OCI-LY7 (cell line): ENCODE measurements around the gene GPSM1. TPM values are rescaled to one million over a fixed set of nuclear protein-coding genes. Genes with fewer than 3 reads are reported as not detected.

Experiments used
- BruUV-seq: library from RNA; stranded (reverse); fragments of 400-500 nt; replicated peaks from 2 replicates; lab custom pipeline; 2021; lab: Mats Ljungman, UMichigan
- CTCF ChIA-PET: fragments of 300-600 bp; sonication (Branson Sonifier 250); formaldehyde crosslinking; loops from one replicate; lab custom pipeline; 2022; ENCODE audit warnings: antibody characterized with exemption; ENCODE audit not compliant: unreplicated experiment; lab: Charles Lee
- POLR2A ChIA-PET: fragments of 300-600 bp; sonication (Branson Sonifier 250); formaldehyde crosslinking; loops from one replicate; lab custom pipeline; 2022; ENCODE audit warnings: antibody characterized with exemption; lab: Charles Lee
- DNase-seq: peaks from one replicate; pipeline ENCODE4 v3.0.0-alpha.2; 2015; ENCODE audit warnings: low spot score
- H2AFZ ChIP-seq: fragments of 200-600 bp; sonication (generic), shearing (Covaris generic); 2 replicates; pipeline ENCODE4 v1.6.1; 2014; ENCODE audit warnings: mild to moderate bottlenecking, antibody characterized with exemption, low read length, moderate library complexity
- H3K27ac ChIP-seq: fragments of 200-600 bp; sonication (generic); 2 replicates; pipeline ENCODE4 v1.5.1; 2014; ENCODE audit warnings: mixed run types, low read depth, mild to moderate bottlenecking, moderate library complexity, low read length, inconsistent platforms; ENCODE audit not compliant: poor library complexity, severe bottlenecking
- H3K36me3 ChIP-seq: fragments of 200-600 bp; sonication (generic); 2 replicates; pipeline ENCODE4 v1.6.1; 2014; ENCODE audit warnings: mild to moderate bottlenecking, antibody characterized with exemption, low read length, moderate library complexity, mixed read lengths; ENCODE audit not compliant: insufficient read depth
- H3K4me1 ChIP-seq: fragments of 200-600 bp; sonication (generic); 2 replicates; pipeline ENCODE4 v1.5.1; 2014; ENCODE audit warnings: mild to moderate bottlenecking, low read length; ENCODE audit not compliant: insufficient read depth, poor library complexity, severe bottlenecking
- H3K4me2 ChIP-seq: fragments of 200-600 bp; sonication (generic); 2 replicates; pipeline ENCODE4 v1.6.1; 2014; ENCODE audit warnings: mild to moderate bottlenecking, low read length
- H3K4me3 ChIP-seq: fragments of 200-600 bp; sonication (generic); 2 replicates; pipeline ENCODE4 v1.5.1; 2014; ENCODE audit warnings: mild to moderate bottlenecking, low read depth, low read length; ENCODE audit not compliant: poor library complexity, severe bottlenecking
- H3K79me2 ChIP-seq: fragments of 200-600 bp; sonication (generic); 2 replicates; pipeline ENCODE4 v1.6.1; 2016; ENCODE audit warnings: low read depth, mild to moderate bottlenecking, low read length, moderate library complexity, mixed read lengths; ENCODE audit not compliant: insufficient read depth
- H3K9me2 ChIP-seq: fragments of 200-600 bp; sonication (generic); 2 replicates; pipeline ENCODE4 v1.6.1; 2016; ENCODE audit warnings: mild to moderate bottlenecking, low read length, mixed read lengths; ENCODE audit not compliant: insufficient read depth
- H3K9me3 ChIP-seq: fragments of 200-600 bp; sonication (generic); 2 replicates; pipeline ENCODE4 v1.6.1; 2014; ENCODE audit warnings: mild to moderate bottlenecking, mixed run types, low read length, mixed read lengths
- H4K20me1 ChIP-seq: fragments of 200-600 bp; sonication (generic); 2 replicates; pipeline ENCODE4 v1.6.1; 2014; ENCODE audit warnings: mild to moderate bottlenecking, antibody characterized with exemption, low read length, moderate library complexity, mixed read lengths; ENCODE audit not compliant: insufficient read depth
- EZH2phosphoT487 ChIP-seq: fragments of 200-600 bp; sonication (generic); IDR thresholded peaks from 2 replicates; pipeline ENCODE4 v1.6.1; 2018; ENCODE audit warnings: low read depth, borderline replicate concordance, mild to moderate bottlenecking, mixed run types, antibody characterized with exemption, low read length, moderate library complexity, mixed read lengths
- intact Hi-C: fragments of 100-400 bp; cut with micrococcal nuclease; formaldehyde crosslinking; loops from one replicate; pipeline ENCODE4 v1.10.0; 2022; ENCODE audit not compliant: unreplicated experiment
- total RNA-seq, 2 experiments: library from RNA; depleted of rRNA in 1 of 2; stranded (reverse); fragments of >200 nt in 1 of 2; shearing (Covaris generic) in 1 of 2; gene quantifications; 2 replicates each; pipeline ENCODE4 v1.2.3, GENCODE V29; 2014 to 2022
- TF ChIP-seq, protein P1 (sequence below): fragments of 200-600 bp; sonication (generic); conservative IDR thresholded peaks from 2 replicates; pipeline ENCODE4 v1.5.1; 2014; ENCODE audit warnings: mild to moderate bottlenecking, antibody characterized with exemption, low read length, moderate library complexity, mixed read lengths

GPSM1 gene
- total RNA-seq, 2 experiments from 2014 or later = not detected

DNA sequence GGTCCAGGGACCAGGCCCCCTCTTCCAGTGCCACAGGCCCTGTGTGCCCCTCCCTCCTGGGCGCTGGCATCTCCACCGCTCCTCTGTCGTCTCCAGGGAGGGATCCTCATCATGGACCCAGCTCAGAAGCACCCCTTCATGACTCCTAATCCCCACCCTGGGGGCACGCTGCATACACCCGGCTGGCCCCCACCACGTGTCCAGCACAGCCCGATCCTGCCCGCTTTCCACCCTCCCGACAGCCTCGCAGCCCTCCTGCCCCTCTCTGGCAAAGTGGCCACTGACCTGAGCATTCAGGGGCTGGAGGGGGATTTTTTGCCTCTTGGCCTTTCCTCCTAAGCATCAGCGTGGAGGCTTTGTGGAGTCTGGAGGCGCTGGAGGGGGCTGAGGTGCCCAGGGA is 24.8 kb upstream of the GPSM1 start:
- no peaks in the 10 kb centered on the region for H3K79me2 ChIP-seq
- BruUV-seq = no TSS peak

DNA sequence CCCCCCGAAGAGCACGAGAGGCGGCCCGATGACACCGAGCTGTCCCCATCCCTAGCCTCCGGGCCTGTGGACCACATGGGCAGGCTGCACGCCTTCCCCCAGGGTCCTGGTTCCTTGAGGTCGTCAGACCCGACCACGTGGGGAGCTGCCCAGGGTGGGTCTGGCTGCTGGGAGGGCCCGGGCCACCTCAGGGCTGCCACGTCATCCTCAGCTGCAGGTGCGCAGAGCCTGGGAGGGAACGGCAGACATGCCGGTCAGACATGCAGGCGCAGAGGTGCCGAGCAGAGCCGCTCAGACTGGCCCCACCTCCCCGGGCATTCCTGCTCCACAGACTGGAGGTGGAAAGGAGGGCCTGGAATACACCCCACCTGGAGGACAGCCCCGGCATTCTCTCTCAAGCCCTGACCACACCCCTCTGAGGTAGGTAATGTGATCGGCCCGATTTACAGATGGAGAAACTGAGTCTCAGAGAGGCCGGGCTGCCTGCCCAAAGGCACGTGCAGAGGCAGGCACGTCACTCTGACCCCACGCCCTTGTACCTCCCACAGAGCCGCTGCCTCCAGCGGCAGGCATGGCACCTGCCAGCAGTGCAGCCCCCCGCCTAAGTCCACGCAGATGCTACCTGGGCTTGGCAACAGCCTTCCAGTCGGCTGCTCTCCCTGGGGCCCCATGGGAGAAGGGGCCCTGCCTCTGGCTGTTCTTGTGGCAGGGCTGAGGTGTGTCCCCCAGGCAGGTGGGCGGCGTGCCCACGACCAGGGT is 24.1 kb upstream of the GPSM1 start:
- ChIA-PET POLR2A (no interaction called here), CTCF (no interaction called here)
- no peak for DNase-seq
- H3K36me3 ChIP-seq = no peaks in the 10 kb centered on the region
- no peak overlapping the region for H3K27ac ChIP-seq
- no peaks in the 10 kb centered on the region for H4K20me1 ChIP-seq
- H3K79me2 ChIP-seq = no peaks in the 10 kb centered on the region
- no peak overlapping the region for H2AFZ ChIP-seq
- no peaks in the 10 kb centered on the region for H3K9me2 ChIP-seq
- H3K4me2 ChIP-seq = no peak overlapping the region
- TF ChIP-seq, protein P1, sequence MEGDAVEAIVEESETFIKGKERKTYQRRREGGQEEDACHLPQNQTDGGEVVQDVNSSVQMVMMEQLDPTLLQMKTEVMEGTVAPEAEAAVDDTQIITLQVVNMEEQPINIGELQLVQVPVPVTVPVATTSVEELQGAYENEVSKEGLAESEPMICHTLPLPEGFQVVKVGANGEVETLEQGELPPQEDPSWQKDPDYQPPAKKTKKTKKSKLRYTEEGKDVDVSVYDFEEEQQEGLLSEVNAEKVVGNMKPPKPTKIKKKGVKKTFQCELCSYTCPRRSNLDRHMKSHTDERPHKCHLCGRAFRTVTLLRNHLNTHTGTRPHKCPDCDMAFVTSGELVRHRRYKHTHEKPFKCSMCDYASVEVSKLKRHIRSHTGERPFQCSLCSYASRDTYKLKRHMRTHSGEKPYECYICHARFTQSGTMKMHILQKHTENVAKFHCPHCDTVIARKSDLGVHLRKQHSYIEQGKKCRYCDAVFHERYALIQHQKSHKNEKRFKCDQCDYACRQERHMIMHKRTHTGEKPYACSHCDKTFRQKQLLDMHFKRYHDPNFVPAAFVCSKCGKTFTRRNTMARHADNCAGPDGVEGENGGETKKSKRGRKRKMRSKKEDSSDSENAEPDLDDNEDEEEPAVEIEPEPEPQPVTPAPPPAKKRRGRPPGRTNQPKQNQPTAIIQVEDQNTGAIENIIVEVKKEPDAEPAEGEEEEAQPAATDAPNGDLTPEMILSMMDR = no peak
- no peak for TF ChIP-seq EZH2phosphoT487
- intact Hi-C loops = no loop called here
- no peaks in the 10 kb centered on the region for H3K4me1 ChIP-seq
- H3K9me3 ChIP-seq = peaks cover 2% of the 10 kb centered on the region
- no peak overlapping the region for H3K4me3 ChIP-seq
- BruUV-seq = no TSS peak

More for the DNA sequence above, 24.8 kb upstream of the GPSM1 start:
- Histone ChIP-seq H3K4me2 (no peak overlapping the region), H3K36me3 (no peaks in the 10 kb centered on the region), H3K9me3 (no peaks in the 10 kb centered on the region), H3K27ac (no peak overlapping the region), H3K4me1 (no peaks in the 10 kb centered on the region), H3K9me2 (no peaks in the 10 kb centered on the region), H3K4me3 (no peak overlapping the region), H4K20me1 (no peaks in the 10 kb centered on the region), H2AFZ (no peak overlapping the region)
- no peak for DNase-seq
- TF ChIP-seq, protein P1 = no peak
- intact Hi-C loops = no loop called here
- ChIA-PET POLR2A (no interaction called here), CTCF (no interaction called here)

- ChIA-PET CTCF (no interaction called here), POLR2A (no interaction called here)
- no peaks in the 10 kb centered on the region for H3K4me1 ChIP-seq
- no peaks in the 10 kb centered on the region for H3K9me2 ChIP-seq
- intact Hi-C loops = no loop called here
- H2AFZ ChIP-seq = no peak within 1 kb of the TSS
- no peaks in the 10 kb centered on the region for H4K20me1 ChIP-seq
- no peak for TF ChIP-seq EZH2phosphoT487
- DNase-seq = no peak
- H3K4me2 ChIP-seq = no peak within 1 kb of the TSS
- no peak within 1 kb of the TSS for H3K27ac ChIP-seq
- peaks cover 7% of the 10 kb centered on the region for H3K9me3 ChIP-seq
- H3K36me3 ChIP-seq = no peaks in the 10 kb centered on the region
- H3K4me3 ChIP-seq = no peak within 1 kb of the TSS
- no TSS peak for BruUV-seq
- H3K79me2 ChIP-seq = no peaks in the 10 kb centered on the region
Measured at GRCh38 chr9:136303825-136304416, 23.4 kb upstream of the GPSM1 start, which contains the start of gene CCDC187. Gene CCDC187 (minus strand): TSS chr9:136304094. CDS start chr9:136303830, 264 bp downstream.
